ENCODE results near the gene SHTN1.

The SHTN1 gene

DNA sequence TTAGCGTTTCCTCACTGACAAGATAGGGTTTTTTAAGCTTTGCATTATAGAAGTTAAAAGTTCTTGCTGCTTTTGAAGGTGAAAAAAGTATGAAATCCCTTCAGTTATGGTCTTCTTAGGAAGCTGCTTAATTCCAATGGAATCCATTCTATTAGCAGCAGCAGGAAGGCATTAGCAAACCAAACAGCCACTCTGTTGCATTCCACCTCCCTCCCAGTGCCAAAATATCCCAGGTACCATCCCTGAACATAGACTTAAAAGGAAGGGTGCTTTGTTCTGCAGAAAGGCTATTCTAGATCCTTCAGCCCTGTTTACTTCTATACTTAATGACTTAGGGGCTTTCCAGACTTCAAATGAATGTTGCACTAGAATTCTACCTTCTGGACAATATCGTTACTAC, 131.9 kb downstream of the SHTN1 start:
- no peak for DNase-seq (ENCODE audit: low read depth in 3 of 3)

DNA sequence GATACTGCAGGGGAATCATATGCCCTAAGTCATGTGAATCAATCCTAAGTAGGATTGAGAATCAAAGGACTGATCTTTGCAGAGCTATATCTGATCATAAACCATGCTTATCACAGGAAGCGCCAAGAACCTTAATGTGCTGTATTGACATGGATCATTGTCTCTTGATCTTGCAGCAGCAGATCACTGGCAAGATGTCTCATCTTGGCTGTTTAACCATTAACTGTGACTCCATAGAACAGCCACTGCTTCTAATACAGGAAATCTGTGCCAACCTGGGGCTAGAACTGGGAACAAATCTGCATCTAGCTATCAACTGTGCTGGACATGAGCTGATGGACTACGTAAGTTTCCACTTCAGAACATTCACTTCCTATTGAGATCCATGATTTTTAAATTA, 134.0 kb downstream of the SHTN1 start:
- DNase-seq (ENCODE audit: low read depth in 3 of 3), result no peak

DNA sequence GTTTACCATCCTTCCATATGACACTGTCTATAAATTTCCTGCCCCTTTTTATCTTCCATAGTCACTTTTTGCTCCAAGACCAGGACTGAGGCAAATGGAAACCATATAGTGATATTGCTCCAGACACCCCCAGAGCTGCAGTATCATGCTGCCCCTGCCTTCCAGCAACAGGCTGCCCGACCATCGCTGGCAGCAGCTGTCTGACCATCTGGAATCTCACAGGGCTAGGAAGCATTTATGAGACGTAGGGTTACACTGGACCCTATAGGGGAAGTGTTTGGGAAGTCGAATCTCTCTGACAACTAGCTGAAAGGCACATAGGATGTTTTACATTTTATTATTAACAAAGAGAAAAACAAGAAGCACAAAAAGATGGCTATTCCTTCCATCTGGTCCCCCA, 136.3 kb downstream of the SHTN1 start:
- no peak for DNase-seq (ENCODE audit: low read depth in 3 of 3)

DNA sequence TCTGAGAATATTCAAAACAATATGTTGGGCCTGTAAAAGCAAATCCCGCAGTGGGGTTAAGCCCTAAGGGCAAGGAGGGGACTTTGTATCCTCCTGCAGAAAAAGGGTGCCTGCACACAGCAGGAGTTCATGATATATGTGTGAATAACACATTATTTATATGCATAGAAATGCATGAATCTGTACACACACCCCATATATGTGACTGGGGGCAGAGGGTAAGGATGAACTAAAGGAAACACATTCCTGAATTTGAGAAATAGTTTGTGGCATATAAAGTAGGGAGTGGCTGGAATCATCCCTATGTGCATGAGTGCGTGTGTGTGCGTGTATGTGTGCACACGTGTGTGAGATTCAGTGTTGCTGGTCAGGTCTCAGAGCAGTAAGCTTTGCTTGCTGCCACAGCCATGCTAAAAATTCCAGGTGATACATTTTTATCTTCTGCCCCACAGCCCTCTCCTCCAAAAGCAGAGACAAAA, 136.8 kb downstream of the SHTN1 start:
- no peak for DNase-seq (ENCODE audit: low read depth in 3 of 3)

DNA sequence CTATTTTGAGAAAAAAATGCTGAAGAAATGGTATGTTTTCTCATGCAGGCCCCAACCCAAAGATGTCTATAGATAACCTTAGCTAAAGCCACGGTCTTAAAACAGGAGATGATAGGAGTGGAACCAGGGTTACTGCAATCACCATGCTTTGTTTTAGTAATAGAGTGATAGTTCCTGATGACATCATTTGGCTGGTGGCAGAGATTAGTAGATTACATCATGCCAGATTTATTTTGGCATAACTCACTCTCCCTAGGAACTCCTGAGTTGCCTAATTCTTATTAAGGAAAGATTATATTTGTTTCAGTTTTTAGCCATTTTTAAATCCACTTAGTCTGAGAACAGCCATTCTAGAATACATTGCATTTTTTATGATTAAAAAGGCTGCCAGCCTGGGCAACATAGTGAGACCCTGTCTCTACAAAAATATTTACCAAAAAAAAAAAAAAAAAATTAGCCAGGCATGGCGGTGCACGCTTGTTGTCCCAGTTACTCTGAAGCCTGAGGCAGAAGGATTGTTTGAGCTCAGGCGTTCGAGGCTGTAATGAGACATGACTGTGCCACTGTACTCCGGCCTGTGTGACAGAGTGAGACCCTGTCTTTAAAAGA, 137.9 kb downstream of the SHTN1 start:
- DNase-seq (ENCODE audit: low read depth in 3 of 3), result no peak

DNA sequence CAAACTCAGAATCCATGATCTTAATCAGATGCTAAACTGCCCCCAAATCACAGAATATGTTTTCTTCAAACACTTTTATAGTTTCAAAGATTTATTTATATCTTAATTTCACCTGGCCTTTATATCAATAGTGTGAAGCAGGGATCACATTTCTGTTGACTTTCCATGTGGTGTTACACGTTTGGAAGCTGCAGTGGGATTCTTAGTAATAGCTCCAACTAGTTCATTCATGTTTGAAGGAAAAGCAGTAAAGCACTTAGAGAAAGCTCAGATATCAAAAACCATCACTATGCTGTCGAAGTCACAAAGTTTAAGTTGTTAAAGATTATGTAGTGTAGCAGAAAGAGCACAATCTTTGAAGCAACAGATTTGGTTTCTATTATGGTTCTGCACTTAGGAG, 138.9 kb downstream of the SHTN1 start:
- no peak for DNase-seq (ENCODE audit: low read depth in 3 of 3)

DNA sequence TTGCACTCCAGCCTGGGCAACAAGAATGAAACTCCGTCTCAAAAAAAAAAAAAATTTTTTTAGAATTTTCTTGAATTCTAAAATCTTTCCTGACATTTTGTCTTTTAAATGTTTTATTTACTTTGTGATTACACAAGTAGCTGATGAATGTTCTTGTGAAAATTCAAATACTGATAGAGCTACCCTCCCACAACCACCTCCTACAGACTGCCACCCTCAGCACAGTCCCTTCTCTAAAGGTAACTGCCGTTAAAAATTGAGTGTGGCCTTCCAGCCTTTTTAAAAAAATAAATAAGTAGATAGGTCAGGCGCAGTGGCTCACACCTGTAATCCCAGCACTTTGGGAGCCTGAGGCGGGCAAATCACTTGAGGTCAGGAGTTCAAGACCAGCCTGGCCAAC, 140.6 kb downstream of the SHTN1 start:
- no peak for DNase-seq (ENCODE audit: low read depth in 3 of 3)

DNA sequence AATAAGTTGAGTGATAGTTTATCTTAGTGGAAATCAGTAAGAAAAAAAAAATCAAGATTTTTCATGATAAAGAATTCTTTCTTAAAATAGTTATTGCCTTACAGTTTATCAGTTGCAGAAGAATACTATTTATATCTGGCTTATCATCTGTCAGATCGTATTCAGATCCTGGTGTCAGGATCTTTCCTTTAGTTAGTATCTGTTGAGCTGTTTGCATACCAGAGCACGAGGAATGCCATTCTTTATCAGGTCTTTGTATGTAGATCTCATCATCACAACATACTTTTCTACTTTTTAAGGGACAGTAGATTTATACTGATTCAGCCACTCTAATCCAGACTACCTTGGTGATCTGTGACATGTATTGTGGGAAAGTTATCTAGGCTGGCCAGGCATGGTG, 143.2 kb downstream of the SHTN1 start:
- DNase-seq (ENCODE audit: low read depth in 3 of 3), result no peak

DNA sequence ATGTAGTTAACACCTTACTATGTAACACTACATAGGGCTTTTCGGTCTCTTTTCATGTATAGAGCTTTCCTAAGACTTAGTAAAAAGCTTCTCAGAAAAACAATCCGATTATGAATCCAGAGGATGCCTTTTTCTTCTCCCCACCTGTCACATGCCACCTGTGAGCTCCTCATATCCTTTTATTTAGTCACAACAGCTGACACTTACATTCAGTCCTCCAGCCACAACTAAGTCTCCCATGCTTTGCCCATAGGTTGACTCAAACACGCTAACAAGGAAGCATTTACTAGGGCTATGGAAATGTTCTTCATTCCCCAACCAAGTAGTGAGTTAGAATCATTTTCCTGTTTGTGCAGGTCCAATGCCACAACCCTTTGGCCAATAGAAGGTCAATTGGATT, 147.8 kb downstream of the SHTN1 start:
- no peak for DNase-seq (ENCODE audit: low read depth in 3 of 3)

DNA sequence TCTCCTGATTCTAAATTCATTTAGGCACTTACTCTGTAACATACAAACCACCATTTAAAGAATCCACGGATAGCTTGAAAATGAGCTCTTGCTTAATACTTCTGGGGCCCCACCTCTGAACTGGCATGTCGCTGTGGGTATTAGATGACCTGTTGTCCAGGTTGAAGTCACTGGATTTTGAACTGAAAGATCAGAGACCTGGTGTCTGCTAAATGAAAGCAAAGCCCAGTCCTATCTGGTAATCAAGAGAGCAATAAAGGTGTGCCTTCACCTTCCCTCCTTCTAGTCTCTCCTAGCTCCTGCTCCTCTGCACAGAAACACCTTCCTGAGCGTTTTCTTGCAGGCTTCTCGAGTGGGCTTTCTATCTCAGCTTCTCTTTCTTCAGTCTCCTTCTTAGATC, 151.3 kb downstream of the SHTN1 start:
- DNase-seq (ENCODE audit: low read depth in 3 of 3), result no peak

DNA sequence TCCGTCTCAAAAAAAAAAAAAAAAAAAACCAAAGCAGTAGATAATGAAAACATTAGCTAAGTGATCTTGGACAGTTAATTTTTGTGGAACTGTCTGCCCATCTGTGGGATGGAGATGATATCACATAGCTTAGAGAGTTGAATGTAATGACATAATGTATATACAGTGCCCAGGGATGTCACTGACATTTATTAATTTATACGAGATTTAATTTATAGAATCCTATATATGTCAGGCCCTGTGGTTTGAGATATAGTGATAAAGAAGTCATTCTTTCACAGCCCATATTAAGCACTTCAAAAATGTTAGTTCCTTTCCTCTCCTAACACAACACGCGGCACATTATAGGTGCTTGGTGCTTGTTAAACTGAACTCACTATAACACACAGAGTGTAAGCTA, 151.7 kb downstream of the SHTN1 start:
- no peak for DNase-seq (ENCODE audit: low read depth in 3 of 3)

DNA sequence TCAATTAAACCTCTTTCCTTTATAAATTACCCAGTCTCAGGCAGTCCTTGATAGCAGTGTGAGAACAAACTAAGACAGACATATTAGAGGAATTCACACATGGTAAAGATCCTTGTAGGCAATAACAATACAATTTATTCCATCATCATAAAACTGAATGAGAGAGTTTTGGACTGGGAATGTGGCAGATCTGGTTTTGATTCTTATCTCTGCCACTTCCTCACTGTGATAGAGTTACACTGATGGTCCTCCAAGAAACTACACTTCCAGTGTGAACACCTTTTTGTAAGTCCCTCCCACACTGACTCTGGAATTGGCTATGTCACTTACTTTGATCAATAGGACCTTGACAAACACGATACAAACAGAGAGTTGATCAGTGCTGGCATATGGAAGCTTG, 152.7 kb downstream of the SHTN1 start:
- no peak for DNase-seq (ENCODE audit: low read depth in 3 of 3)

DNA sequence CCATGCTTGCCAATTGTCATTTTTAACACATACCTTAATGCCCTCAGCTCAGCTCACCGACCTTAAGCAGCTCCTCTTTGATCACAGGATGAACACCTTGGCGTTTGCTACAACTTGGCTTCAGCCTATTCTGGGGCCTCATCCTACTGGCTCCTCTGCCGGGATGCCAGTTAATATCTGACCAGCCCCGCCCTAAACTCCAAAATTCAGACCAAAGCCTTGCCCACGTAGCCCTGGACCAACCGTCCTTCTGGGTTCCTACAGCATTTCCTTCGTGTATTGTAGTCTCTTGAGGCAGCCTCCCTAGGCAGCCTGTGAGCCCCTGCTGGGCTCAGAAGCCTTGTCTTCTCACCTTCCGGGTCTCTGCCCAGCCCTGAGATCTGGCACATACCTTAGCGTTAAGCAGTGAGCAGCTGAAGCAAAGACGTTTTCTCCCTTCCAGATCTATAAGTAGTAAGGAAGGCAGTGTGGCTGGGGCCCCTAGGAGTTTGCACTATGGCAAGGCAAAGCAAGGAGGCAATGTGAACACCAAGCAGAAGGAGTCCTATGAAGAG, 154.9 kb downstream of the SHTN1 start:
- DNase-seq (ENCODE audit: low read depth in 3 of 3), result no peak

DNA sequence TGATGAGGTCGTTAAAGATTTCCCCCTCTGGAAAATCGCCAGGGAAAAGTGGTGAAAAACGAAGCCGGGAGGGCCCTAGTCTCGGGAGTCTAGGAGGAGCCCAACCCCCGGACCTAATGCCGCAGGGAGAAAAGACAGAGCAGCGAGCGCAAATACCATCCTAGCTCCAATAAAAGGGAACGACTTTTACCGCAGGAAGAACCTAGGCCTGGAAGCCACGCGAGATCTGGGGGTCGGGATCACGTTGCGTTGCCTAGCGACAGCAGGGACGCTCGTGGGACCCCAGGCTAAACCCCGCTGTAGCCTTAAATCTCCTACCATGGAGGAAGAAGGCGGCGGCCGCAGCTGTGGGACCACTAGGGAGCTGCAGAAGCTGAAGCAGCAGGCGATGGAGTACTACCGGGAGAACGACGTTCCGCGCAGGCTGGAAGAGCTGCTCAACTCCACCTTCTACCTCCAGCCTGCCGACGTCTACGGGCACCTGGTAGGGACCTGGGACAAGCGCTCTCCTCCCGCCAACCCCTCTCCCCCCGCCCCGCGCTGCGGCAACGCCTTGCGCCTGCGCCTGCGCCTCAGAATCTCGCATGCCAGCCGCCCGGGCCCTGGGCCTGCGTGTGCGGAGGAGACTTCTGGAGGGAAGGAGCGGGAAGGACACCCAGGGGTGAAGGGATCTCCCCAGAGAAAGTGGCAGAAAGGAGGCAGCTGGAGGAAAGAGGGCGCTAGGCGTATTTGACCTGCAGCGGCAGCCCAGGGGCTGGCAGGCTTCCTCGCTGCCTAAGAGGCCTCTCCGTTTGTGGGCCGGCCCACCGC, 155.5 kb downstream of the SHTN1 start, which contains the start of gene ENO4:
ENO4 (plus strand) TSS at position 252 of the 810 bp plus-strand sequence; CDS start at position 320, 68 bp downstream.
- DNase-seq (ENCODE audit: low read depth in 3 of 3), result peak in 1 of 3 experiments; percentile 46

DNA sequence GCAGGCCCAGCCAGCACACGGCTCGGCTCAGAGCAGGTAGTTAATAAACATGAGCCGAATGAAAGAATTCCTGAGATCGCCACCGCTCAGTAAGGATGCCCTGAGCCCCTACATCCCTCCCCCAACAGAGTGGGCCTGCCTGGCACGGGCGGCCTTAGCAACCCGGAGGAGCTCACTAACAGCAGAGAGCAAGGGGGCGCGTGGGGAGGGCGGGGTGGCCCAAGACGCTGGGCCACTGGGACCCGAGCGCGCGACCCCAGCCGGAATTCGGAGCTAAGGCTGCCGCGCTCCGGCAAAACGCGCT, 156.1 kb downstream of the SHTN1 start:
- DNase-seq (ENCODE audit: low read depth in 3 of 3), result no peak

DNA sequence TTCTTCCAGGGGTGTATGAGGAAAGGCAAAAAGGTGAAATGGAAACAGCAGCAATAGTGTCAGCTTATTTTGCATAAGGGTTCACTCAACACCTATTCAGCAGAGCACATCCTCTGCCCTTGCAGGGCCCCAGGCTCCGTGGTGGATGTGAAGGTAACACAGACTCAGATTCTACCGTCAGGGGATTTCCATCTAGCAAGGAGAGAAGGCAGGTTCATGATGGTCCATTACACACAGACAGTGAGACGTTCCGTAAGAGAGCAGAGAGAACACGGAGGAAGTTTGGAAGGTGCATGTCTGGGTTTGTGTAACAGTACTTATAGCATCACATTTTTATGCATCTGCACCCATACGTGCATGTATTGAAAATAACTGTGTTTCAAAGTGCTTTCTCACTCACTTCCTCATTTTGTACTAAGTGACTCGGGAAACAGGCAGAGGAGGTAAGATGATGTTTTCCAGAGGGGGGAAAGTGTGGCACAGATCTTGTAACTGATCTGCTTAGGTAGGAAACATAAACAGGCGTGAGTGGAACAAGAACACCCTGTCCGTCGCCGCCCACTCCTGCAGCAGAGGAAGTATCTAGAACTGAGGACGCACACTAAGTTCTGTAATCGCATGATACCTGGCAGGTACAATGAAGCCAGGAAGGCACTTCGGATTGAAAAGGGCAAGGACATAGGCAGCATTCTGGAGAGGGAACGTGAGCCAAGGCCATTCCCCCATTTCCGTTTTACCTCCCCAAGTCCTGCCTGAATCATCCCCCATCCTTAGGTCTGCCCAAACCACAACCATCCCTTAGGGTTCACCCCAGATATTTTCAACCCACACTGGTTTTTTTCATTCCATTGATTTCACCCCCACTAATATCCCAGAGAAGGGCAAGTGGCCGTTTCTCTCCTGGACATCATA, 156.7 kb downstream of the SHTN1 start:
- no peak for DNase-seq (ENCODE audit: low read depth in 3 of 3)

DNA sequence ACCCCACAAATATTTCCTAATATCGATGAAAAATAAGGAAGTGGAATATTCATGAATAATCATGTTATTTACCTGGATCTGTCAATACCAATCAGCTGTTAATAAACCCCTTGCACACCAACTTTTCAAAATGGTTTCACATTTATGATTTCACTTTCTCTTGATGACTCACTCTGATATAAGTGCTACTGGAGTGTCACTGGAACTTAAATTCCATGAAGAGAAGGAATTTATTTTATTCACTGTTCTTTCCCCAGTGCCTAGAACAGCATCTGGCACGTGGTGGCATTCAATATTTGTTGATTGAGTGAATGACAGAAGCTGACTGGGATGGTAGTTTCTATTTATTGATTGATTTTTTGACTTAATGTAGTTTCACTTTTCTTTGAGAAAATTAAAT, 159.2 kb downstream of the SHTN1 start:
- DNase-seq (ENCODE audit: low read depth in 3 of 3), result no peak

DNA sequence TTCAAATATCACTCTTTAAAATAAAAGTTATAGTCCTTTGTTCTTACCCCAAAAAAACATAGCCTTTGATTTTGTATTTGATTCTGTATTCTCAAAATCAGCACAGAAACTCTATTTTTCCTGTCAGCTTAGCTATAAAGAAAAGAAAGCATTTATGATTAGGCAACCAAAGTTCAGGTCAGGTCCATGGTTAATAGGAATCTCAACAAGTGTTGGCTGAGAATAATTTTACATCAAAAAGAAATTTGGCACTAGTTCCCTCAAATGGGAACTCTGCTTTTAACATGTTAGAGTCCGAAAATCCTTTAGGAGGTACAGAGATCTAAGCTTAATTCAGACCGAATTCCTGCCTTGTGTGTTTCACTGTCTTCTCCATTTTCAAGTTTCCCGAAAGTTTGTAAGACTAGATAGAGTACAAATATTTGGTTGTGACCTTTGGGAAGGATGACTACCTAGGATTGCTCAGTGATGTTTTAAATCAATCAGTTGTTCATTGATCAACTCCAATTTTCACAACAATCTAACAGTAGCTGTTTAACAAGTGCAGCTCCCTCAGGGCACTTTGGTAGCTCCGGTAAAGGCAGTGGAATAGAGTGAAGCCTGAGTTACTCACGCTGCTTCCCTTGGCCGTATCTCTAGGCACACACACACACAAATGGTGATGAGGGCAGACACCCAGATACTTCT, 164.5 kb downstream of the SHTN1 start:
- DNase-seq (ENCODE audit: low read depth in 3 of 3), result no peak

DNA sequence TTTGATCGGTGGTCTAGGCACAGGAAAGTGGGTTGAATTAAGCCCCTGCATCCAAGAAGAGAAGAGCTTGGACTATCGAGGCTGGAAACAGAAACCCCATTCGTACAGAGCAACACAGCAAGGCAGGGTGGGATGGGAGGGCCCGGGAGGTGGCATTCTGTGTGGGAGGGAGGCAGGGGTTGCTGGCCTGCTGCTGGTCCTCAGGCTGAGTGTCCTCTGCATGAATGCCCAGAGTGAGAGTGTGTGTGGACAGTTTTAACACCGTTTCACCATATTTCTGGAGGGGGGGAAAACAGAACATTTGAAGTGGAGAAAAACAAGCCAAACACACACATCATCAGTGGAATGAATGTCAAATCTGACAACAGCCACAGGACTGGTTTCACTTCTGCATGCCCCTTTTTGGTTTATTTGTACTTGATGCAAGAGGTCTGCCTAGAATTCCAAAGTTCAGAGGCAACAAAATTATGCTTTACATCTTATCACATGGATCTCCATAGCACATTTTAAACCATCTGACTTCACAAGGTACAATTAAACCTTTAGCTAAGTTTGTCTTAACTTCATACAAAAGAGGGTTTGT, 166.8 kb downstream of the SHTN1 start:
- DNase-seq (ENCODE audit: low read depth in 3 of 3), result no peak

DNA sequence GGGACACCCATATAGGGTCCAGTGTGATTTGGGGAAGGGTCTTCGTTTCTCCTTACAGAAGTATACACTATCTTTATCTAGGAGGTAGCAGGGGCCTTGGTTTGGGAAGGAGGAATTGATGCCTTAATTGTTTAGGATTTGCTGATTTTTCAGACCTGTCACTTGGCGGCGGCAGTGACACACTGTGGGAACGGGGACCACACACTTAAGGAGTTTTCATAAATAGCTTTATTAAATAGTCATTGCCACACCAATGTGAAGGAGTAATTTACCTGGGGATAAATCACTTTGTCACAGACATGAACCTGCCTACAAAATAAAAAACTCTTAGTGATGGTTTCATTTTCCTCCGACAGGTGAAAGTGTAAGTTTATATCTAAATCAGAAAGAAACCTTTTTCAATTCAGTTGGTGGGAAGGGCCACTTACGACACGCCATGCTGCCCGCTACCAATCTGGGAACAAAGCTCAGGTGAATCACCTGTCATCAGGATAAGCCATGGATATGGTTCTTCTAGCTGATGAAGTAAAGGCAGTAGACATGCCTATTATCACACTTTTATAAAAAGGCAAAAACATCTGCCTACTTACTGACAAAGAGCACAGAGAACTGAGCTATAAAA, 168.0 kb downstream of the SHTN1 start:
- DNase-seq (ENCODE audit: low read depth in 3 of 3), result no peak

DNA sequence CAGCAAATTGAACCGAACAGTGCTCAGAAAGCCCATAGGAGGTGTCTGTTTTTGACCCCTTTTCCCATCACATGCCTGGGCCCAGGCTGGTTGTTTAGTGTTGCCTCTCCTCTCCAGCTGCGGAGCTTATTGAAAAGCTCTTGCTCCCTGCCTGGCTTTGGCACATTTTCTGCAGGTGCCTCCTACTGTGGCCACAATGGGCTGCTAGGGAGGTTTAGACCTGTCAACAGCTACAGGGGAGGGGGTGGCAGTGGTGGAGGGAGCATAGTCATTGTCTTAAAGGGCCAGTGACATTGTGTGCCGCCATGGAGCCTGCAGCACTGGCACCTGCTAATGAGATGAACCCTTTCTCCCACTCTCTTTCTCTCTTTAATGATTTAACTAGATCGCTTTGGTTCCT, 168.9 kb downstream of the SHTN1 start:
- DNase-seq (ENCODE audit: low read depth in 3 of 3), result no peak
